ENCODE results near the gene PDPN. TPM values are rescaled to one million over a fixed set of nuclear protein-coding genes. Genes with fewer than 3 reads are reported as not detected.

Gene PDPN
- total RNA-seq, 3 donors from 2014 or later = 18.1 to 38.8 (median 29.2) TPM

GRCh38 chr1:13573586-13573985 is 10.0 kb upstream of the PDPN start:
- peaks cover 0 to 15% of the 10 kb centered on the region in 2 donors for H3K27me3 ChIP-seq
- DNase-seq (ENCODE audit: low spot score in 2 of 2) = no peak
- intact Hi-C loops (cut with DNase I; ENCODE audit: low total_unique reads) = no loop called here
- no peaks in the 10 kb centered on the region for H3K9me3 ChIP-seq
- no peaks in the 10 kb centered on the region for H3K4me1 ChIP-seq
- H3K36me3 ChIP-seq = no peaks in the 10 kb centered on the region
- no peak for TF ChIP-seq POLR2A (IDR thresholded peaks at IDR 0.05)
- TF ChIP-seq POLR2AphosphoS5 (IDR thresholded peaks at IDR 0.05) = no peak
- TF ChIP-seq CTCF (IDR thresholded peaks at IDR 0.05) = no peak
- H3K4me3 ChIP-seq = no peak overlapping the region
- no peak overlapping the region for H3K27ac ChIP-seq

DNA sequence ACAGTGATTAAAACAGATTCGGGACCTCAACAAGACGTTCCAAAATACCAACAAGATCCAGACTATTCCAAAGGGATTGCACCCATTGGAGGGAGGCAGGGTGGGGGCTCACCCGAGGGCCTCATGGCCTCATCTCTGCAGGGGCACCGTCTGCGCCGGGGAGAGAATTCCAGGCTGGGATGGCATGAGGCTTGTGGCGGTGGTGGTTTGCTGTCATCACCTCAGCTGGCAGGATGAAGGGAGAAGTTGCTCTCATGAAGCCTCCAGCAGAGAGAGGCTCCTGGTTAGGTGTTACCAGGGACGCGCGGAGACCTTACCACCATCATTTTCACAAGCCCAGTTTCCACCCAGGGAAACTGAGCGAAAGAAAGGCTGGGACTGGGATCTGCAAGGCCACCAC is 6.7 kb upstream of the PDPN start:
- no peaks in the 10 kb centered on the region for H3K9me3 ChIP-seq
- H3K27me3 ChIP-seq = peaks cover 0 to 26% of the 10 kb centered on the region in 2 donors
- DNase-seq (ENCODE audit: low spot score in 2 of 2) = no peak
- intact Hi-C loops (cut with DNase I; ENCODE audit: low total_unique reads) = no loop called here
- H3K36me3 ChIP-seq = no peaks in the 10 kb centered on the region
- no peaks in the 10 kb centered on the region for H3K4me1 ChIP-seq
- H3K27ac ChIP-seq = no peak overlapping the region
- no peak overlapping the region for H3K4me3 ChIP-seq
- no peak for TF ChIP-seq CTCF (IDR thresholded peaks at IDR 0.05)
- TF ChIP-seq POLR2AphosphoS5 (IDR thresholded peaks at IDR 0.05) = no peak
- TF ChIP-seq POLR2A (IDR thresholded peaks at IDR 0.05) = no peak

DNA sequence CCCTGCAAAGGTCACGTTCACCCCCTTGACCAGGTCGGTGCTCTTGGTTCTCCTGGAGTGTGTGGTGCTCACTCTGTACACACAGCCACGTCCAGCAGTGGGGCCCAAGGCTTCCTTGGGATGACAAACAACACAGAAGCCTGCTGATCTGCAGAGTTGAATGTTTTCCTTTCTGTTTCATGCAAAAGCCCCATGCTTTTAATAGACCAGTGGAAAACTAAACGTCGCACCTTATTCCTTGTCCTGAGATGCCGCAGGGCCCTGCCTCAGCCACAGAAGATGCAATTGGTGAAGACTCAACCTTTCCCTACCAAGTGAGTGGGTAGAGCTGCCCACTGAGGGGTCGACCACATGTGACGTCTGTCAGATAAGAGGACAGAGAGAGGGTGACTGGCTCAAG is 5.8 kb upstream of the PDPN start:
- Histone ChIP-seq H3K27me3 (peaks cover 0 to 29% of the 10 kb centered on the region in 2 donors), H3K4me1 (no peaks in the 10 kb centered on the region), H3K9me3 (no peaks in the 10 kb centered on the region), H3K4me3 (no peak overlapping the region), H3K36me3 (no peaks in the 10 kb centered on the region), H3K27ac (no peak overlapping the region)
- no peak for DNase-seq (ENCODE audit: low spot score in 2 of 2)
- TF ChIP-seq CTCF (IDR thresholded peaks at IDR 0.05) = no peak
- TF ChIP-seq POLR2A (IDR thresholded peaks at IDR 0.05) = no peak
- TF ChIP-seq POLR2AphosphoS5 (IDR thresholded peaks at IDR 0.05) = no peak
- intact Hi-C loops (cut with DNase I; ENCODE audit: low total_unique reads) = no loop called here

- Histone ChIP-seq H3K36me3 (no peaks in the 10 kb centered on the region), H3K27ac (no peak overlapping the region), H3K4me3 (no peak overlapping the region), H3K4me1 (no peaks in the 10 kb centered on the region), H3K9me3 (no peaks in the 10 kb centered on the region), H3K27me3 (peaks cover 0 to 32% of the 10 kb centered on the region in 2 donors)
- no peak for TF ChIP-seq POLR2A (IDR thresholded peaks at IDR 0.05)
- TF ChIP-seq CTCF (IDR thresholded peaks at IDR 0.05) = no peak
- TF ChIP-seq POLR2AphosphoS5 (IDR thresholded peaks at IDR 0.05) = no peak
- no peak for DNase-seq (ENCODE audit: low spot score in 2 of 2)
- intact Hi-C loops (cut with DNase I; ENCODE audit: low total_unique reads) = loop anchor here (5.0 kb wide), 1 partner anchor 1956 kb away; no protein-coding TSS in a partner anchor
These were observed 2.2 kb upstream of the PDPN start for GRCh38 chr1:13581446-13581845.

DNA sequence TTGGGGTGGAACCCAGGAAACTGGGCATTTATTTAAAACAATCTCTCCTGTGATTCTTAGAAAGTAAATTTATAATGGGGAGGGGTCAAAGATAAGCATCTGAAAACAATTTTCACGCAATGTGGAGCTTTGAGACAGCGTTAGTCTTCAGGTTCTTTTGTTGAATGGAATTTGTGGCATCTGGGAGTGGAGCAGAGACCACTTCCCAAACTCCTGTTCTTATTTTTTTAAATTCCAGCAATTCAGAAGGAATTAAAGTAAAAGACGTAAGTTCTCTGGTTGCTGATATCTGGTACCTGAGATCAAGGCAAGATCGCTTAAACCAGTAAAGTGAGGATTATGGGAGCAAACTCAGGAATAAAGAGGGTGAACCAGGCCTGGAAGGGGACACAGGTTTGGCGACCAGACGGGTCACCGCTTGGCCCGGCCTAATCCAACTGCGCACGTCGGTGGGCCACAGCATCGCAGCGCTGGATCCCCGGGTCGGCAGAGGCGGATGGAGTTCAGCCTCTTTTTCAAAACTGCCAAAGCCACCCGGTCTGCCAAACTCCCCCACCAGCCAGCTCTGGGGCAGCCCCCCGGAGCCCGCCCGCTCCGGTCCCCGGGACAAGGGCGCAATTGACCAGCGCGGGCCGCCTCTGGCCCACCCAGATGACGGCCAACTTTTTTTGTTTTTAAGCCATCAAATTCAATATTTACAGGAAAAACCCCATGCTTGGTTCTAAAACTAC is 754 bp upstream of the PDPN start:
- no peaks in the 10 kb centered on the region for H3K4me1 ChIP-seq
- TF ChIP-seq CTCF (IDR thresholded peaks at IDR 0.05) (no peak), POLR2AphosphoS5 (IDR thresholded peaks at IDR 0.05) (no peak), POLR2A (IDR thresholded peaks at IDR 0.05) (no peak)

More for the DNA sequence above, 754 bp upstream of the PDPN start:
- H3K36me3 ChIP-seq = no peaks in the 10 kb centered on the region
- peaks cover 0 to 27% of the 10 kb centered on the region in 2 donors for H3K27me3 ChIP-seq
- peak overlapping the region; percentile 68 to 90 for H3K27ac ChIP-seq
- intact Hi-C loops (cut with DNase I; ENCODE audit: low total_unique reads) = loop anchor here (5.0 kb wide), 1 partner anchor 1954 kb away; no protein-coding TSS in a partner anchor
- no peak for DNase-seq (ENCODE audit: low spot score in 2 of 2)
- H3K9me3 ChIP-seq = no peaks in the 10 kb centered on the region
- peak overlapping the region; percentile 55 to 80 (median 62) for H3K4me3 ChIP-seq

Data from breast epithelium (tissue), 4 donors.